Ascending aorta (tissue), 2 donors: ENCODE results near the gene LETM1. TPM values are rescaled to one million over a fixed set of nuclear protein-coding genes. Genes with fewer than 3 reads are reported as not detected.

Experiments used
- DNase-seq, 2 donors: peaks; one replicate each; pipeline ENCODE4 v3.0.0-alpha.2; 2019; ENCODE audit warnings: low spot score in 2 of 2
- H3K27ac ChIP-seq, 2 donors: fragments of 200-600 bp; sonication (generic); one replicate each; pipeline ENCODE4 v1.5.1; 2016 to 2017; ENCODE audit warnings: mild to moderate bottlenecking in 1 of 2
- H3K27me3 ChIP-seq: fragments of 200-600 bp; sonication (generic); one replicate; pipeline ENCODE4 v1.5.1; 2017
- H3K36me3 ChIP-seq, 2 donors: fragments of 200-600 bp; sonication (generic); one replicate each; pipeline ENCODE4 v1.5.1; 2016
- H3K4me1 ChIP-seq, 2 donors: fragments of 200-600 bp; sonication (generic); one replicate each; pipeline ENCODE4 v1.5.1; 2016 to 2017; ENCODE audit warnings: mild to moderate bottlenecking in 1 of 2
- H3K4me3 ChIP-seq, 2 donors: fragments of 200-600 bp; sonication (generic); one replicate each; pipeline ENCODE4 v1.5.1; 2016 to 2017; ENCODE audit warnings: mild to moderate bottlenecking in 1 of 2
- H3K9me3 ChIP-seq, 2 donors: fragments of 200-600 bp; sonication (generic); one replicate each; pipeline ENCODE4 v1.5.1; 2016
- CTCF ChIP-seq, 3 experiments: fragments of 200-600 bp in 2 of 3; fragments of 450-650 bp in 1 of 3; sonication (generic) in 2 of 3; IDR thresholded peaks; one replicate each; pipeline ENCODE4 v1.5.1; 2016 to 2019; ENCODE audit warnings: antibody characterized with exemption in 3 of 3, mild to moderate bottlenecking in 1 of 3, moderate library complexity in 1 of 3
- intact Hi-C: fragments of 100-400 bp; cut with DNase I; formaldehyde crosslinking; loops from one replicate; pipeline ENCODE4 v1.15.1; 2023
- total RNA-seq: library from RNA; depleted of rRNA; stranded (reverse); fragments of >200 nt; gene quantifications from one replicate; pipeline ENCODE4 v1.1.0, GENCODE V29; 2016

The LETM1 gene
- total RNA-seq, 1 donor from 2014 or later = 37.7 TPM

- peak in 1 of 3 experiments; percentile 3 for TF ChIP-seq CTCF (IDR thresholded peaks at IDR 0.05)
- intact Hi-C loops = loop anchor here (1.0 to 10.0 kb wide), 9 partner anchors 13 to 1218 kb away; partner anchors contain the start of genes CTBP1, FAM193A, FAM53A and GRK4
- no peak for DNase-seq
- H3K27ac ChIP-seq = peak overlapping the region; percentile 75 to 78
- H3K4me1 ChIP-seq = peaks cover 0 to 10% of the 10 kb centered on the region in 2 donors
- no peaks in the 10 kb centered on the region for H3K9me3 ChIP-seq
- H3K4me3 ChIP-seq = peak overlapping the region; percentile 85 to 86
- H3K36me3 ChIP-seq = no peaks in the 10 kb centered on the region
- H3K27me3 ChIP-seq = no peaks in the 10 kb centered on the region
These were observed 1.2 kb upstream of the LETM1 start for GRCh38 chr4:1856943-1857699.

- Histone ChIP-seq H3K4me3 (peak overlapping the region; percentile 85 to 86), H3K27me3 (no peaks in the 10 kb centered on the region), H3K27ac (peak overlapping the region; percentile 71 to 82), H3K9me3 (no peaks in the 10 kb centered on the region), H3K4me1 (peaks cover 0 to 10% of the 10 kb centered on the region in 2 donors), H3K36me3 (no peaks in the 10 kb centered on the region)
- no peak for TF ChIP-seq CTCF (IDR thresholded peaks at IDR 0.05)
- intact Hi-C loops = loop anchor here (1.0 to 10.0 kb wide), 9 partner anchors 15 to 1219 kb away; partner anchors contain the start of genes CTBP1, FAM193A, FAM53A and GRK4
- no peak for DNase-seq
These were observed 454 bp downstream of the LETM1 start for GRCh38 chr4:1855333-1856070.

GRCh38 chr4:1854752-1855151, 1.2 kb downstream of the LETM1 start:
- no peak for DNase-seq
- no peak for TF ChIP-seq CTCF (IDR thresholded peaks at IDR 0.05)
- Histone ChIP-seq H3K36me3 (no peaks in the 10 kb centered on the region), H3K27me3 (no peaks in the 10 kb centered on the region), H3K27ac (no peak overlapping the region), H3K4me3 (peak overlapping the region; percentile 85 to 86), H3K4me1 (peaks cover 0 to 10% of the 10 kb centered on the region in 2 donors), H3K9me3 (no peaks in the 10 kb centered on the region)
- intact Hi-C loops = loop anchor here (5.0 to 10.0 kb wide), 5 partner anchors 172 to 1220 kb away; partner anchors contain the start of genes CTBP1, FAM193A, FAM53A and GRK4

- H3K4me3 ChIP-seq = no peak overlapping the region
- no peak overlapping the region for H3K27ac ChIP-seq
- peaks cover 0 to 10% of the 10 kb centered on the region in 2 donors for H3K4me1 ChIP-seq
- peaks cover 0 to 7% of the 10 kb centered on the region in 2 donors for H3K36me3 ChIP-seq
- TF ChIP-seq CTCF (IDR thresholded peaks at IDR 0.05) = no peak
- DNase-seq = no peak
- intact Hi-C loops = loop anchor here (10.0 kb wide), 3 partner anchors 682 to 1222 kb away; partner anchors contain the start of genes FAM193A, GRK4, HTT and HTT-AS
- H3K9me3 ChIP-seq = no peaks in the 10 kb centered on the region
- no peaks in the 10 kb centered on the region for H3K27me3 ChIP-seq
These were observed 2.9 kb downstream of the LETM1 start for GRCh38 chr4:1852904-1853623.
